HG03521 (cell line): Measurements from ENCODE around the gene CDHR2.
"Not testable (repeated sequence)": the region's sequence is repeated elsewhere in the genome, so short reads cannot be mapped to it uniquely, and the experiment has no call there.

Source experiments
- ATAC-seq: cut with Tn5 transposase; IDR thresholded peaks from one replicate; pipeline ENCODE4 v1.9.1; 2021; ENCODE audit warnings: mild to moderate bottlenecking, moderate library complexity; ENCODE audit not compliant: unreplicated experiment

The CDHR2 gene

DNA sequence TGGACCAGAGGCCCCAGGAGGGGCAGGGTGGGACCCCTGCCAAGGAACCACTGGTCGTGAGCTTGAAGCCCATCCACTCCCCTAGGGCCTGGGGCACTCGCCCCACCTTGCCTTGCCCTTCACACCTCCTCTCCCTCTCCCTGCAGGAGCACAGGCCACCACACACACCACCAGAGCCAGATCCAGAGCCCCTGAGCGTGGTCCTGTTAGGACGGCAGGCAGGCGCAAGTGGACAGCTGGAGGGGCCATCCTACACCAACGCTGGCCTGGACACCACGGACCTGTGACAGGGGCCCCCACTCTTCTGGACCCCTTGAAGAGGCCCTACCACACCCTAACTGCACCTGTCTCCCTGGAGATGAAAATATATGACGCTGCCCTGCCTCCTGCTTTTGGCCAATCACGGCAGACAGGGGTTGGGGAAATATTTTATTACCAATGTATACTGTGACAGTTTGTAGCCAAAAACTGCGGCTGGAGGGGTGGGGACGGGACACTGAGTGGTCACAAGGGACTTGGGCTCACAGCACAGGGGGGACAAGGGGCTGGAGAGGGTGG lies 46.3 kb downstream of the CDHR2 start:
- no peak for ATAC-seq

GRCh38 chr5:176596069-176596644 lies 47.0 kb downstream of the CDHR2 start:
- ATAC-seq: no peak

GRCh38 chr5:176596689-176597416 lies 47.7 kb downstream of the CDHR2 start:
- no peak for ATAC-seq

DNA sequence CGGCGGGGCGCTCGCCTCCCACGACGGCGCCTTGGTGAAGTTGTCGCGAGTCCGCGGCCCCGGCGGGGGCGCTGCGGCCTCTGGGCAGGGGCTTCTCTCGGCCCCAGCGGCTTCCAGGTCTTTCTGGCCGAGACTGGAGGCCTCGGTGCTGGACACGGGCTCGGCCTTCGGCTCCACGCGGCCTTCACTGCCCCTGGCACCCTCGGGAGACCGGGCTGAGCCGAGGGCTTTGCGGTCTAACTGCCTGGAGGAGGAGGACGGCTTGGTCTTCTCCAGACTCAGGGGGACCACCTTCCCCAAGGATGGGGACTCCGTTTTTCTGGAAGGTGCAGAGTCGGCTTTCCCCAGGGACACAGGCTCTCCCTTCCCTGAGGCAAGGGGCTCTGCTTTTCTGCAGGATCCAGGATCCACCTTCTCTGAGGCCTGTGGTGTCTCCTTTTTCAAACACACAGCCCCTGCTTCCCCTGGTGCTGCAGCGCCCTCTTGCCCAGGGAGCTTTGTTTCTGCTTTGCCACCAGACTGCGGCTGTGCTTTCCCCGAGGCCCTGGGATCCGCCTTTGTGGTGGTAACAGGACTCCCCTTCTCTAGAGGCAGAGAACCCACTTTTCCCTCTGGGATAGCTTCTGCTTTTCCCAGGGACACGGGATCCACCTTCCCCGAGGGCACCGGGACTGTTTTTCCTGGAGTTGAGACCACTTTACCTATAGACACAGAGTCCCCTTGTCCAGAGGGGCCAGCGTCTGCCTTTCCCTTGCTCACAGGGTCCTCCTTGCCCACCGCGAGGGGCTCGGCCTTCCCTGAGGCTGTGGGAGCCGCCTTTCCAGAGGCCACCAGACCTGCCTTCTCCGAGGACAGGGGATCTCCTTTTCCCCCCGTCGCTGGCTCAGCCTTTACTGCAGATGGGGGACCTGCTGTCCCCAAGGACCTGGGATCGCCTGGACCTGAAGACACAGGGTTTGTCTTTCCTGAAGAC lies 48.6 kb downstream of the CDHR2 start:
- no peak for ATAC-seq

GRCh38 chr5:176599749-176600430 lies 50.7 kb downstream of the CDHR2 start:
- ATAC-seq: not testable (repeated sequence)

- no peak for ATAC-seq
Measured at GRCh38 chr5:176601901-176602482, 52.9 kb downstream of the CDHR2 start.

GRCh38 chr5:176603091-176603490 lies 53.9 kb downstream of the CDHR2 start:
- ATAC-seq: no peak

DNA sequence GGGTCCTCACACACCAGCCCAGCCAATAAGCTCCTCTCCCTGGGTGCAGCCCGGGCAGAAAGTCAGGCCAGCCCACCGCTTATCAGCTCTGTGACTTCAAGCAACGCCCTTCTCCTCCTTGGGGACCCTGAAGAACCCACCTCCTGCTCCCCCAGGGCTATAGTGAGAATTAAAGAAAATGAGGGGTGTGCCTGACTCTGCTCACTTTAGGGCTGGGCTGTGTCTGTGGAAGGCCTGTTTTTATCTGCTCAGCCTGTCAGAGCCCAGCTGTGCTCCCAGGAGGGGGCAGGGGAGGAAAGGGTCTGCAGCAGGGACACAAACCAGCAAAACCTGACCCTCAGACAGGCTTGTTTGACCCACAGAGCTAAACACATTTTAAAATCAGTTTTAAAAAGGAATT lies 56.9 kb downstream of the CDHR2 start:
- no peak for ATAC-seq

GRCh38 chr5:176606875-176607274 lies 57.7 kb downstream of the CDHR2 start:
- ATAC-seq: no peak

GRCh38 chr5:176608142-176608705 lies 59.1 kb downstream of the CDHR2 start:
- no peak for ATAC-seq

GRCh38 chr5:176608937-176609723 lies 60.0 kb downstream of the CDHR2 start:
- peak; percentile 10 for ATAC-seq

GRCh38 chr5:176609724-176610434 lies 60.7 kb downstream of the CDHR2 start, which contains the start of gene GPRIN1:
GPRIN1 (minus strand) TSS chr5:176610156; CDS start chr5:176599834, 10,322 bp downstream.
- peak; percentile 80 for ATAC-seq

DNA sequence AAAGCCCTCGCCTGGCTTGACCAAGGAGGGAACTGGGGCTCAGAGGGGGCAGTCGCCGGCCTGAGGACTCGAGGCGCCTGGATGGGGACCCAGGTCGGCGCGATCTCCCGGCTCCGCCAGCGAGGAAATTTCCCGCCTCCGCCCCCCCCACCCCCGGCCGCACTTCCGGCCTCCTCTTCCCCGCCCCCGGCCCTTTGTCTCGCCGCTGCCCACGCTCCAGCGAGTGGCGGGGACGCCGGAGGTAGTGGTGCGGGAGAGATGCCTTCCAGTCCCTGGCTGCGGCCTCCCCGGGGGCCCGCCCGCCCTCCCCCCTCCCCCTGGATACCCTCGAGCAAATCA lies 61.3 kb downstream of the CDHR2 start:
- no peak for ATAC-seq

DNA sequence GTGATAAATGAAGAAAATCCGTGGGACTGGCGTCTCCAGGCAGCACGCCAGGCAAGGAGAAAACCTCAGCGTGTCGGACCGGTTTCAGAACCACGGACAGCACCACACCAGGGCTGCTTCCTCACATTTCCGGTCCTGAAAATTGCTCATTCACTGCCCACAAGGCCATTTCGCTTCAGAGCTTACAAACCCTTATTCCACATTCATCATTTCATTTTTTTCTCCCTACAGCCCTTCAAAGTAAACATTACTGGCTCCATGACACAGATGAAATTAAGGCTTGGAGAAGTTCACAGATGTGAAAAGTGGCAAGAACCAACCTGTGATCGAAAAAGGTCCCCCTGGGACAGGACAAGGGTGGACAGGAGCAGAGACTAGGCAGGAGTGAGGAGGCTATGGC lies 62.3 kb downstream of the CDHR2 start:
- no peak for ATAC-seq

DNA sequence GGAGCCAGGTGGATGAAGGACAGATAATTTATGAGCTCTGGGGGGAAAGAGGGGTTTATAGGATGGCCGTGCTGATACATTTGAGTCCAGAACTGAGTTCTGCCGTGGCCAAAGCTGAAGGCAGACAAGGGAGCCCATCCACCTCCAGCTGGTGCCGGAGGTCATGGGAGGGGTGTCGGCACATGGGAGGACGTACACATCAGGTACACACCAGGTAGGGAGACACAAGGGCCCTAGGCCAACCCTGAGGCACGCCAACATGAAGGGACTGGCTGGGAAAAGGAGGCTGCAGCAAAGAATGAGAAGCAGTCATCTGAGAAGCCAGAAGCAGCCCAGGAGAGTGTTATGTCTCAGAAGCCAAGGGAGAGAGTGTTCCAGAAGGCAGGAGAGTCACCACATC lies 62.9 kb downstream of the CDHR2 start:
- ATAC-seq: no peak

DNA sequence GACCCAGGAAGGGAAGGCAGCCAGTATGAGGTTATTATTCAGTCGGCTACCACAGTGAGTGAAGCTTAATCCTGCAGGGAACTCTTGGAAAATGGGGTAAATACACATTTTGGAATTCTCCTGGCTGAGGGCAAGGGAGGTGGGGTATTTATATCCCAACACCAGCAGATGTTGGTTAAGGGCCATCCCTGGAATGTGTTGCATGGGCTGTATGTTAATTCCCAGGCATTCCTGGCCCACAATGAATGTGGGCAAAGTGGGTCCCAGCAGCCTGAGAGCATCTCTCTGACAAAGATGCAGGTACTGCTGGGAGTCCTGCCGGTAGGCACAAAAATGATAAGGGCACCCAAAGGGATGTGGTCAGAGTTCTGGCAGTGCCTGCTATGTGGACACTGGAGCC lies 63.7 kb downstream of the CDHR2 start:
- ATAC-seq: no peak

GRCh38 chr5:176614805-176615478 lies 65.8 kb downstream of the CDHR2 start:
- no peak for ATAC-seq

- ATAC-seq: no peak
Measured at GRCh38 chr5:176616511-176616910, 67.4 kb downstream of the CDHR2 start.
